Measurements from ENCODE around the gene C19orf67. TPM values are rescaled to one million over a fixed set of nuclear protein-coding genes. Genes with fewer than 3 reads are reported as not detected.

C19orf67 gene
- total and polyA plus RNA-seq, 10 donors = 4.9 TPM; not detected in 9

GRCh38 chr19:14105680-14106079 is 20.1 kb upstream of the C19orf67 start:
- intact Hi-C loops (cut with DNase I; ENCODE audit: low total_unique reads) = no loop called here
- H3K4me1 ChIP-seq = peaks cover 5 to 64% (median 35%) of the 10 kb centered on the region in 6 donors
- H3K27ac ChIP-seq = peak overlapping the region in 2 of 8 donors; percentile 16 to 50
- no peaks in the 10 kb centered on the region for H3K9me3 ChIP-seq
- no peak overlapping the region for H3K4me3 ChIP-seq
- no peak for TF ChIP-seq POLR2A (IDR thresholded peaks at IDR 0.05)
- DNase-seq = no peak
- H3K36me3 ChIP-seq = peaks cover 0 to 89% (median 61%) of the 10 kb centered on the region in 6 donors
- H3K27me3 ChIP-seq (replicated peaks in 1 of 7) = no peaks in the 10 kb centered on the region
- 87 to 96% (median 90%) methylated on average over 8 of the region's 8 CpGs for WGBS, 5 donors

GRCh38 chr19:14103310-14103709 is 17.7 kb upstream of the C19orf67 start:
- Histone ChIP-seq H3K4me3 (no peak overlapping the region), H3K27me3 (replicated peaks in 1 of 7) (no peaks in the 10 kb centered on the region), H3K27ac (peak overlapping the region in 5 of 8 donors; percentile 8 to 65 (median 28)), H3K4me1 (peaks cover 5 to 43% (median 30%) of the 10 kb centered on the region in 6 donors), H3K9me3 (no peaks in the 10 kb centered on the region), H3K36me3 (peaks cover 0 to 100% (median 78%) of the 10 kb centered on the region in 6 donors)
- WGBS, 5 donors = 73 to 95% (median 85%) methylated on average over 1 of the region's 1 CpG
- TF ChIP-seq POLR2AphosphoS5 (IDR thresholded peaks at IDR 0.05) (no peak), POLR2A (IDR thresholded peaks at IDR 0.05) (no peak), CTCF (IDR thresholded peaks at IDR 0.05 in 8 of 11, conservative IDR thresholded peaks at IDR 0.05 in 3 of 11) (no peak)
- no peak for DNase-seq
- intact Hi-C loops (cut with DNase I; ENCODE audit: low total_unique reads) = no loop called here

GRCh38 chr19:14102756-14103155 is 17.2 kb upstream of the C19orf67 start:
- no peaks in the 10 kb centered on the region for H3K9me3 ChIP-seq
- intact Hi-C loops (cut with DNase I; ENCODE audit: low total_unique reads) = no loop called here
- 70 to 79% (median 77%) methylated on average over 8 to 10 of the region's 10 CpGs for WGBS, 5 donors
- H3K4me3 ChIP-seq = no peak overlapping the region
- peaks cover 5 to 38% (median 27%) of the 10 kb centered on the region in 6 donors for H3K4me1 ChIP-seq
- no peak for DNase-seq
- peaks cover 0 to 100% (median 84%) of the 10 kb centered on the region in 6 donors for H3K36me3 ChIP-seq
- TF ChIP-seq POLR2AphosphoS5 (IDR thresholded peaks at IDR 0.05) = peak in 1 of 3 donors; percentile 14
- no peak for TF ChIP-seq CTCF (IDR thresholded peaks at IDR 0.05 in 8 of 11, conservative IDR thresholded peaks at IDR 0.05 in 3 of 11)
- no peaks in the 10 kb centered on the region for H3K27me3 ChIP-seq (replicated peaks in 1 of 7)
- peak overlapping the region in 6 of 8 donors; percentile 16 to 65 (median 54) for H3K27ac ChIP-seq

GRCh38 chr19:14102102-14102696 is 16.6 kb upstream of the C19orf67 start:
- WGBS, 5 donors = 65 to 87% (median 76%) methylated on average over 10 to 11 of the region's 11 CpGs
- no peak overlapping the region for H3K4me3 ChIP-seq
- peaks cover 5 to 32% (median 23%) of the 10 kb centered on the region in 6 donors for H3K4me1 ChIP-seq
- peak overlapping the region in 6 of 8 donors; percentile 16 to 65 (median 54) for H3K27ac ChIP-seq
- intact Hi-C loops (cut with DNase I; ENCODE audit: low total_unique reads) = no loop called here
- no peaks in the 10 kb centered on the region for H3K27me3 ChIP-seq (replicated peaks in 1 of 7)
- DNase-seq = no peak
- no peaks in the 10 kb centered on the region for H3K9me3 ChIP-seq
- peaks cover 0 to 100% (median 87%) of the 10 kb centered on the region in 6 donors for H3K36me3 ChIP-seq
- TF ChIP-seq POLR2A (IDR thresholded peaks at IDR 0.05) (no peak), POLR2AphosphoS5 (IDR thresholded peaks at IDR 0.05) (no peak), CTCF (IDR thresholded peaks at IDR 0.05 in 8 of 11, conservative IDR thresholded peaks at IDR 0.05 in 3 of 11) (no peak)

Measured in spleen (tissue), 11 donors.